Lower leg skin (tissue), 4 donors: Measurements from ENCODE around the gene SAMD5. TPM values are rescaled to one million over a fixed set of nuclear protein-coding genes. Genes with fewer than 3 reads are reported as not detected.
"Not testable (repeated sequence)": the region's sequence is repeated elsewhere in the genome, so short reads cannot be mapped to it uniquely, and the experiment has no call there.

Source experiments
- DNase-seq, 2 donors: peaks; one replicate each; pipeline ENCODE4 v3.0.0-alpha.2; 2019; ENCODE audit warnings: low spot score in 2 of 2
- H3K4me3 ChIP-seq: fragments of 200-600 bp; sonication (generic); 2 replicates; pipeline ENCODE4 v1.5.1; 2017; ENCODE audit warnings: mild to moderate bottlenecking, low read depth; ENCODE audit not compliant: poor library complexity, severe bottlenecking
- CTCF ChIP-seq, 3 donors: fragments of 450-650 bp; IDR thresholded peaks; one replicate each; pipeline ENCODE4 v1.5.1; 2016; ENCODE audit warnings: antibody characterized with exemption in 3 of 3, mild to moderate bottlenecking in 3 of 3, moderate library complexity in 2 of 3
- POLR2A ChIP-seq, 2 donors: fragments of 450-650 bp; IDR thresholded peaks; one replicate each; pipeline ENCODE4 v1.6.1; 2016 to 2017; ENCODE audit warnings: antibody characterized with exemption in 2 of 2, mild to moderate bottlenecking in 1 of 2, moderate library complexity in 1 of 2
- WGBS, 2 donors: methylation state at CpG; one replicate each; pipeline ENCODE4 v1.1.5; 2018; 5-methylcytosine and 5-hydroxymethylcytosine counted together
- intact Hi-C: fragments of 100-400 bp; cut with DNase I; formaldehyde crosslinking; loops from one replicate; pipeline ENCODE4 v1.15.0; 2023; ENCODE audit warnings: low total_unique reads
- total RNA-seq, 4 donors: library from RNA; depleted of rRNA; stranded (reverse); fragments of >200 nt; gene quantifications; one replicate each; pipeline ENCODE4 v1.1.0, GENCODE V29; 2016

SAMD5 gene
- total RNA-seq, 4 donors from 2014 or later = 0.38 to 2.9 (median 0.87) TPM

DNA sequence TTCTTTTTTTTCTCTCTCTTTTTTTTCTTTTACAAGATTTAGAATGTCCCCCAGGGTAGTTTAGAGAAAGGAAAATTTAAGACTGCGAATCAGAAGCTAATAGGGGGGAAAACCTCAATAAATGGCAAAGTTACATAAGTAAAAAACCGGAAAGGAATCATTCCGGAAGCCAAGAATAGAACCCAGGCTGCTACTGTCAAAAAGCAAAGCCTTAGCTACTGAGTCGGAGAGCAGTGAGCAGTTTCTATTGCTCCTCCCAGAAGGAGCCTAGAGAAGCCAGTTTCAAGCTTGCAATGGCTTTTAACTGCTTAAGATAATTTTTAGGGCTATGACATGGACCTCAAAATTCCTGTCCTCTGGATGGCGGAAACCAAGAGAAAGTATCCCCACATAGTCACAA is 31.6 kb downstream of the SAMD5 start:
- intact Hi-C loops = no loop called here
- TF ChIP-seq CTCF (IDR thresholded peaks at IDR 0.05) (no peak), POLR2A (IDR thresholded peaks at IDR 0.05) (no peak)
- WGBS, 2 donors = 73 to 83% methylated on average over 5 of the region's 5 CpGs
- H3K4me3 ChIP-seq = no peak overlapping the region
- no peak for DNase-seq

GRCh38 chr6:147542436-147542835 is 33.9 kb downstream of the SAMD5 start:
- H3K4me3 ChIP-seq, DNase-seq, intact Hi-C loops: not testable (repeated sequence)
- 90 to 99% methylated on average over 4 of the region's 4 CpGs for WGBS, 2 donors

GRCh38 chr6:147544420-147544819 is 35.9 kb downstream of the SAMD5 start:
- TF ChIP-seq POLR2A (IDR thresholded peaks at IDR 0.05) (no peak), CTCF (IDR thresholded peaks at IDR 0.05) (no peak)
- WGBS, 2 donors = 86 to 88% methylated on average over 2 of the region's 2 CpGs
- no peak for DNase-seq
- intact Hi-C loops = no loop called here
- H3K4me3 ChIP-seq = no peak overlapping the region

- no peak for DNase-seq
- no peak overlapping the region for H3K4me3 ChIP-seq
- WGBS, 2 donors = 79 to 85% methylated on average over 6 of the region's 6 CpGs
- intact Hi-C loops = no loop called here
- TF ChIP-seq CTCF (IDR thresholded peaks at IDR 0.05) = no peak
- no peak for TF ChIP-seq POLR2A (IDR thresholded peaks at IDR 0.05)
Observed at GRCh38 chr6:147546501-147547368, 38.2 kb downstream of the SAMD5 start.

DNA sequence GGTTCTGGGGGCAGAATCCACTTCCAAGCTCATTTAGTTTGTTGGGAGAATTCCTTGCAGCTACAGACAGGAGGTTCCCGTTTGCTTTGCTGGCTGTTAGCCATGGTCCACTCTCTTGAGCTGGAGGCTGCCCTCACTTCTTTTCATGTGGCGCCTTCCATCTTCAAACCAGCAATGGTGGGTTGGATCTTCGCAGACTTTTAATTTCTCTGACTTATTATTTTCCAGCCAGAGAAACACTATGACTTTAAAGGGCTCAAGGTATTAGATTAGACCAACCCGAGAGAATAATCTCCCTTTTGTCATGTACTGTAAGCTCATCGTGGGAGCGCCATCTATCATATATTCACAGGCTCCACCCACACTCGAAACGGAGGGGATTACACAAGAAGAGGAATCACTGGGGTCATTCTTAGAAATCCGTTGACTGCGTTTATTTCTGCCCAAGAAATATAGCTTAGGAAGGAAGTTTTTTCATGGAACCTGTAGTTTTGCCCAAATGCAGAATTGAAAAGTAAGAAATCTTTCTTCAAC is 38.9 kb downstream of the SAMD5 start:
- intact Hi-C loops = no loop called here
- TF ChIP-seq POLR2A (IDR thresholded peaks at IDR 0.05) (no peak), CTCF (IDR thresholded peaks at IDR 0.05) (no peak)
- WGBS, 2 donors = 65 to 78% methylated on average over 10 of the region's 10 CpGs
- no peak for DNase-seq
- no peak overlapping the region for H3K4me3 ChIP-seq

DNA sequence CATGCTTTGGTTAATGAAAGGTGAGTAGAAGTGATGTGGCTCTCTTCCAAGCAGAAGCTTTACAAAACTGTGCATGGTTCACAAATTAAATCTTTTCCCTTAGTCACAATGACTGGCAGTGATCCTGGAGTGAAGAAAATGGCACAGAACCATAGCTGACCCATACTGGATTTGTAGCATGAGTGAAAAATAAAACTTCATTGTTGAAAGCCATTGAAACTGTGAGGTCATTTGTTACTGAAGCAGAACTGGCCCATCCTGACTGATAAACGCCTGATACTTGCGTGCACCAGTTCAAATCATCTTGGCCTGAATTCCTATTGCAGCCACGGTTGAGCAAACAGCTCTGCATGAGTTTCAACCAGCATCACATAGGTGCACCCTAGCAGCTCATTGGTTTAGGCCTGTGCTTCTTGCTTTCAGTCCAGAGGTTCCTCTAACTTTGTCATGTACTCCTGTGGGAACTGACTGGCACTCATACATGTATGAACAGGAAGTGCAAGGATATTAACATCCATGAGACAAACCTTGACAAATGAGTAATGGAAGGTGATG is 40.5 kb downstream of the SAMD5 start:
- intact Hi-C loops = no loop called here
- DNase-seq = no peak
- TF ChIP-seq CTCF (IDR thresholded peaks at IDR 0.05) (no peak), POLR2A (IDR thresholded peaks at IDR 0.05) (no peak)
- 84 to 86% methylated on average over 3 of the region's 3 CpGs for WGBS, 2 donors
- no peak overlapping the region for H3K4me3 ChIP-seq
